SK-N-MC (cell line): ENCODE results near the gene MCOLN2.

Experiments used
- DNase-seq: peaks from one replicate; pipeline ENCODE4 v3.0.0-alpha.2; 2011; ENCODE audit warnings: low read depth, low spot score
- H3K27ac ChIP-seq: fragments of 200-600 bp; sonication (generic); 2 replicates; pipeline ENCODE4 v1.5.1; 2016; ENCODE audit warnings: mixed run types
- H3K36me3 ChIP-seq: fragments of 200-600 bp; sonication (generic); 2 replicates; pipeline ENCODE4 v1.6.1; 2017; ENCODE audit warnings: antibody characterized with exemption, low read length, mixed read lengths; ENCODE audit not compliant: insufficient read depth
- H3K4me3 ChIP-seq: fragments of 200-600 bp; sonication (generic); 2 replicates; pipeline ENCODE4 v1.5.1; 2016
- H3K9ac ChIP-seq: fragments of 200-600 bp; sonication (generic); 2 replicates; pipeline ENCODE4 v1.8.0; 2017; ENCODE audit warnings: mixed run types, mixed read lengths; ENCODE audit not compliant: insufficient read length
- H3K9me3 ChIP-seq: fragments of 200-600 bp; sonication (generic); 2 replicates; pipeline ENCODE4 v1.6.1; 2017; ENCODE audit warnings: low read depth, mild to moderate bottlenecking, antibody characterized with exemption, low read length, moderate library complexity, mixed read lengths
- EZH2 ChIP-seq: fragments of 200-600 bp; sonication (generic); IDR thresholded peaks from one replicate; pipeline ENCODE4 v1.6.1; 2017; ENCODE audit warnings: antibody characterized with exemption
- FOXP2 ChIP-seq: optimal IDR thresholded peaks from 2 replicates; pipeline ENCODE3; 2011; ENCODE audit warnings: mild to moderate bottlenecking, moderate library complexity; ENCODE audit not compliant: insufficient read depth; ENCODE audit errors: extremely low read length, control extremely low read depth
- POLR2AphosphoS5 ChIP-seq: IDR thresholded peaks from 2 replicates; pipeline ENCODE4 v1.6.1; 2012; ENCODE audit warnings: mild to moderate bottlenecking, low read depth, low read length, borderline replicate concordance

The MCOLN2 gene

DNA sequence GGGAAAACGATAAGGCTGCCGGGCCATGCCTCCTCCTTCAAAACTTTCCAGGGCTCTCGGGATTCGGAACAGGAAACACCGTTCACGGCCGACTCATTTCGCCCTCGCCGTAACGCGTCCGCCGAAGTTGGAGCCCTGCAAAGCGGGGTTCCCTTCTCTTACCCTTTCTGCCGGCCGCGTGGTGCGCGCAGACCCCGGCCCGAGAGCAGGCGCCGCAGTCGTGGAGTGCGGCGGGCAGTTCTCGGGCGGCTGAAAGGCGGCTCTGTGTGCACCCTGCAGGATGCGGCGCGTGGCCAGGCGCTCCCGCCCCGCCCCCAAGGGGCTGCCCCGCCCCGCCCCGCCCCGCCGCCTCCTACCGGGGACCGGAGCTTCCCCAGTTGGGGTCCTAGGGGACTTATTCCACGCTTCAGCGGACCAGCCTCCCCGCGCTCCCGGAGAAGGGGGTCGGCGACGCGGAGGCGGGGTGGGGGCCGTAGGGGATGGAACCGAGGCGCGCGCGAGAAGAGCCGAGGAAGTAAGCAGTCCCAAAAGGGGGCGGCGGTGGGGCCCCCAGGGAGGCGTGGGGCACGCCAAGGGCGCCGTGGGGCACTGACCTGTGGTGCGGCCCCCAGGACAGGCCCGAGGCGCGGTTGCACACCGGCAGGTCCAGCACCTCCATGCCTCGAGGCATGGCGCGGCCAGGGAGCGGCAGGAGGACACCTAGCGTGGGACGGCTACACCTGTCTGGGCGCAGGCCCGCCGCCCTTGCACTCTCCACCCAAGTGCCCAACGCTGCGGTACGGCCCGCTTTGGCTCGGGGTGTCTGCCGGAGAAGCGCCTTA, at the start of gene MCOLN2:
MCOLN2 (minus strand) TSS at position 268 of the 821 bp plus-strand sequence; CDS start at position 27, 241 bp downstream.
- Histone ChIP-seq H3K27ac (no peak within 1 kb of the TSS), H3K9ac (no peak within 1 kb of the TSS), H3K4me3 (peak within 1 kb of the TSS; percentile 87), H3K36me3 (no peaks in the 10 kb centered on the region), H3K9me3 (no peaks in the 10 kb centered on the region)
- DNase-seq = no peak
- TF ChIP-seq POLR2AphosphoS5 (peak; percentile 39; the same call in 1 of the 2 replicates), EZH2 (no peak)

- TF ChIP-seq EZH2 (no peak), FOXP2 (no peak), POLR2AphosphoS5 (no peak)
- DNase-seq = no peak
- Histone ChIP-seq H3K27ac (no peak overlapping the region), H3K4me3 (no peak overlapping the region), H3K9ac (no peak overlapping the region), H3K9me3 (no peaks in the 10 kb centered on the region), H3K36me3 (no peaks in the 10 kb centered on the region)
These were observed 45.5 kb upstream of the MCOLN2 start for GRCh38 chr1:85042413-85042812.

GRCh38 chr1:85041793-85042192, 44.9 kb upstream of the MCOLN2 start:
- Histone ChIP-seq H3K9ac (no peak overlapping the region), H3K36me3 (no peaks in the 10 kb centered on the region), H3K27ac (no peak overlapping the region), H3K9me3 (no peaks in the 10 kb centered on the region), H3K4me3 (no peak overlapping the region)
- DNase-seq = no peak
- no peak for TF ChIP-seq EZH2

DNA sequence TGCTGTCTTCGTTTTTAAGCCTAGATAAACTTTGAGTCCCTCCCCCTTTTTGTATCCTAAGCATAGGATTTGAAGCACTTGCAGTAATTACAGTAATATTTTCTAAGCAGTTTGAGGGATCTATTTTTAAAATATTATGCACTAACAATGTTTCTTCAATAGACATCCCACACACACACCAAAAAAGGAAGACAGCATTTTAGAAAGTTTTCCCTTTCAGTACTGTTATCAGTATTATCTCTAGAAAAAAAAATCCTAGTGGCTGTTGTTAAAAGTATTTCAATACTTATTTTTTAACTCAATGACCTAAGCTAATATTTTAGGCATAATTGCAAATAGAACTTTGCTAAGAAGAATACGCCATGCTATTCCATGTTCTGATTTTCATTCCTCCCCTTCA, 36.3 kb upstream of the MCOLN2 start:
- no peaks in the 10 kb centered on the region for H3K9me3 ChIP-seq
- no peak for DNase-seq
- H3K36me3 ChIP-seq = no peaks in the 10 kb centered on the region
- no peak overlapping the region for H3K4me3 ChIP-seq
- no peak for TF ChIP-seq EZH2
- no peak for TF ChIP-seq POLR2AphosphoS5
- TF ChIP-seq FOXP2 = no peak
- no peak overlapping the region for H3K27ac ChIP-seq
- H3K9ac ChIP-seq = no peak overlapping the region

GRCh38 chr1:85030536-85030935, 33.6 kb upstream of the MCOLN2 start:
- no peak for TF ChIP-seq FOXP2
- no peak for DNase-seq
- no peaks in the 10 kb centered on the region for H3K9me3 ChIP-seq
- H3K4me3 ChIP-seq = no peak overlapping the region
- no peak overlapping the region for H3K27ac ChIP-seq
- no peaks in the 10 kb centered on the region for H3K36me3 ChIP-seq
- no peak overlapping the region for H3K9ac ChIP-seq

DNA sequence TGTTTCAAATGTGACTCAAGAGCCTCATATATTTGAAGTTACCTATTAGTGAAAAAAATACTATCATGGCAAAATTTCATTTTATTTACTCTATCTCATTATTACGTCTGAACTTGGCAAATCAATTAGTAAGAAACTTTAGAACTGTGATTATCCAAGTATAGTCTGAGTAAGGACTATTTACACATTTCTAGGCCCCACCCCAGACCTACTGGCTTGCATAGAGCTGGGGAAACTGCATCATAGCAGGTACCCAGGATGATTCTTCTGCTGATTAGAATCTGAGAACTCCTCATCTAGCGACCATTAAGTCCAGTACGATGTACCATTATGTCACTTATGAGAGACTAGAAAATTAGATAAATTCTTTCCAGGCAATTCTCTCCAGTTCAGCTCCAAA, 31.2 kb upstream of the MCOLN2 start:
- Histone ChIP-seq H3K4me3 (no peak overlapping the region), H3K36me3 (no peaks in the 10 kb centered on the region), H3K9ac (no peak overlapping the region), H3K27ac (no peak overlapping the region), H3K9me3 (no peaks in the 10 kb centered on the region)
- TF ChIP-seq FOXP2 = no peak
- no peak for TF ChIP-seq POLR2AphosphoS5
- TF ChIP-seq EZH2 = no peak
- DNase-seq = no peak

- TF ChIP-seq POLR2AphosphoS5 = no peak
- TF ChIP-seq EZH2 = no peak
- no peak for TF ChIP-seq FOXP2
- no peaks in the 10 kb centered on the region for H3K9me3 ChIP-seq
- H3K27ac ChIP-seq = no peak overlapping the region
- no peaks in the 10 kb centered on the region for H3K36me3 ChIP-seq
- no peak overlapping the region for H3K9ac ChIP-seq
- no peak overlapping the region for H3K4me3 ChIP-seq
- DNase-seq = no peak
These were observed 30.5 kb upstream of the MCOLN2 start for GRCh38 chr1:85027242-85027983.

DNA sequence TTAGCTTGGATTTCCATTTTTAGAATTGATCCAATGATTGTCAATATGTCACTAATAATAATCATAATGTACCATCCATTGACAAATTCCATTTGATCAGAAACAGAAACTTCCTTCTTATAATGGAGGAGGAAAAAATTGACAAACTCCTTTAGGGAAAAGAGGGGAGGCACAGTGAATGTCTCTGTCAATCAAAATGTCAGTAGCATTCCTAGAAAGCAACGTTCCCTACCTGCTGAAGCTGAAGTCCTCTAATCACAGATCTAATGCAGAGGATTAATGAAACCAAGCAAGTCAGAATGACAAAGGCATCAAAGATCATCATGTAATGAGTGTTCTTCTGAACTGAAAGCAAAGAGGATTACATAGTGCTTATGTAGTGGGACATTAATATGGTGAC, 29.0 kb upstream of the MCOLN2 start:
- no peaks in the 10 kb centered on the region for H3K36me3 ChIP-seq
- TF ChIP-seq FOXP2 = no peak

GRCh38 chr1:85024736-85025135, 27.8 kb upstream of the MCOLN2 start:
- Histone ChIP-seq H3K9ac (no peak overlapping the region), H3K9me3 (no peaks in the 10 kb centered on the region), H3K36me3 (no peaks in the 10 kb centered on the region), H3K27ac (no peak overlapping the region), H3K4me3 (no peak overlapping the region)
- TF ChIP-seq POLR2AphosphoS5 = no peak
- TF ChIP-seq EZH2 = no peak
- TF ChIP-seq FOXP2 = no peak
- no peak for DNase-seq

More for the DNA sequence above, 29.0 kb upstream of the MCOLN2 start:
- Histone ChIP-seq H3K4me3 (no peak overlapping the region), H3K9me3 (no peaks in the 10 kb centered on the region), H3K27ac (no peak overlapping the region), H3K9ac (no peak overlapping the region)
- no peak for DNase-seq
